NK-92 treated with Interleukin-12 subunit alpha and Interleukin-12 subunit beta, amount 100 ng/mL, for 24 hours (cell line): ENCODE measurements around the gene RPRD1A.
"Not testable (repeated sequence)": the region's sequence is repeated elsewhere in the genome, so short reads cannot be mapped to it uniquely, and the experiment has no call there.

Experiments used
- DNase-seq: peaks from one replicate; lab custom pipeline; 2025; lab: John Stamatoyannopoulos, UW

RPRD1A gene

GRCh38 chr18:36077764-36078163 lies 10.4 kb upstream of the RPRD1A start:
- DNase-seq = not testable (repeated sequence)

- DNase-seq = no peak
Observed at GRCh38 chr18:36075862-36076587, 8.7 kb upstream of the RPRD1A start.

- no peak for DNase-seq
Observed at GRCh38 chr18:36074435-36074834, 7.1 kb upstream of the RPRD1A start.

GRCh38 chr18:36073676-36074075 lies 6.3 kb upstream of the RPRD1A start:
- DNase-seq = no peak

- not testable (repeated sequence) for DNase-seq
Observed at GRCh38 chr18:36072406-36072805, 5.0 kb upstream of the RPRD1A start.

- DNase-seq = no peak
Observed at GRCh38 chr18:36066686-36067054, 689 bp downstream of the RPRD1A start.

GRCh38 chr18:36066001-36066400 lies 1.4 kb downstream of the RPRD1A start:
- no peak for DNase-seq

GRCh38 chr18:36064809-36065079 lies 2.6 kb downstream of the RPRD1A start:
- not testable (repeated sequence) for DNase-seq

GRCh38 chr18:36064027-36064808 lies 3.1 kb downstream of the RPRD1A start:
- no peak for DNase-seq

GRCh38 chr18:36058674-36059073 lies 8.7 kb downstream of the RPRD1A start:
- no peak for DNase-seq

- no peak for DNase-seq
Observed at GRCh38 chr18:36051760-36052159, 15.6 kb downstream of the RPRD1A start.

- DNase-seq = no peak
Observed at GRCh38 chr18:36050479-36050878, 16.9 kb downstream of the RPRD1A start.

GRCh38 chr18:36047521-36047920 lies 19.8 kb downstream of the RPRD1A start:
- no peak for DNase-seq

- no peak for DNase-seq
Observed at GRCh38 chr18:36046898-36047297, 20.5 kb downstream of the RPRD1A start.

GRCh38 chr18:36045241-36045991 lies 21.9 kb downstream of the RPRD1A start:
- no peak for DNase-seq

- DNase-seq = no peak
Observed at GRCh38 chr18:36043153-36043552, 24.2 kb downstream of the RPRD1A start.

GRCh38 chr18:36041146-36041545 lies 26.2 kb downstream of the RPRD1A start:
- no peak for DNase-seq

GRCh38 chr18:36038102-36038663 lies 29.2 kb downstream of the RPRD1A start:
- DNase-seq = no peak

- no peak for DNase-seq
Observed at GRCh38 chr18:36035253-36035652, 32.1 kb downstream of the RPRD1A start.

GRCh38 chr18:36034299-36034895 lies 33.0 kb downstream of the RPRD1A start:
- no peak for DNase-seq

GRCh38 chr18:36031903-36032302 lies 35.5 kb downstream of the RPRD1A start:
- DNase-seq = no peak

GRCh38 chr18:36031407-36031806 lies 36.0 kb downstream of the RPRD1A start:
- no peak for DNase-seq
